DND-41 (cell line): ENCODE measurements around the gene POLK.
"Not testable (repeated sequence)": the region's sequence is repeated elsewhere in the genome, so short reads cannot be mapped to it uniquely, and the experiment has no call there.

Experiments used
- ATAC-seq: fragments of 200-7000 bp; cut with Tn5 transposase; 3 replicates; pipeline ENCODE4 v1.9.1; 2021; ENCODE audit warnings: low read depth; ENCODE audit not compliant: insufficient read depth
- DNase-seq: peaks from one replicate; pipeline ENCODE4 v3.0.0-alpha.2; 2020
- H2AFZ ChIP-seq: 2 replicates; pipeline ENCODE4 v1.6.0; 2012; ENCODE audit warnings: low read depth, low read length
- H3K27ac ChIP-seq: 2 replicates; pipeline ENCODE4 v1.5.1; 2012; ENCODE audit warnings: low read length, inconsistent platforms
- H3K27me3 ChIP-seq: fragments of 200-600 bp; sonication (generic); 2 replicates; pipeline ENCODE4 v1.6.0; 2012; ENCODE audit warnings: low read length, mild to moderate bottlenecking, inconsistent platforms; ENCODE audit not compliant: insufficient read depth, poor library complexity
- H3K36me3 ChIP-seq: 2 replicates; pipeline ENCODE4 v1.5.1; 2012; ENCODE audit warnings: low read length, inconsistent platforms; ENCODE audit not compliant: insufficient read depth
- H3K4me1 ChIP-seq: 2 replicates; pipeline ENCODE4 v1.5.1; 2012; ENCODE audit warnings: mild to moderate bottlenecking, low read length; ENCODE audit not compliant: insufficient read depth
- H3K4me2 ChIP-seq: 2 replicates; pipeline ENCODE4 v1.6.0; 2012; ENCODE audit warnings: mild to moderate bottlenecking, moderate library complexity, low read length, inconsistent platforms; ENCODE audit not compliant: insufficient read depth
- H3K4me3 ChIP-seq, 2 experiments: fragments of 200-600 bp in 1 of 2; shearing (Covaris generic) in 1 of 2; 2 replicates each; pipeline ENCODE4 v1.5.1; 2012 to 2016; ENCODE audit warnings: inconsistent platforms in 2 of 2, low read length in 2 of 2, mild to moderate bottlenecking in 2 of 2, low read depth in 1 of 2, moderate library complexity in 1 of 2
- H3K79me2 ChIP-seq: 2 replicates; pipeline ENCODE4 v1.6.0; 2012; ENCODE audit warnings: low read length, inconsistent platforms; ENCODE audit not compliant: insufficient read depth
- H3K9ac ChIP-seq: 2 replicates; pipeline ENCODE4 v1.6.0; 2012; ENCODE audit warnings: low read depth, mild to moderate bottlenecking, inconsistent platforms, low read length, moderate library complexity
- H3K9me3 ChIP-seq: 2 replicates; pipeline ENCODE4 v1.5.1; 2012; ENCODE audit warnings: low read length, moderate library complexity, mild to moderate bottlenecking, inconsistent platforms; ENCODE audit not compliant: insufficient read depth, severe bottlenecking
- H4K20me1 ChIP-seq: 2 replicates; pipeline ENCODE4 v1.6.0; 2012; ENCODE audit warnings: low read length; ENCODE audit not compliant: insufficient read depth
- EZH2 ChIP-seq: IDR thresholded peaks from 3 replicates; pipeline ENCODE4 v1.6.1; 2012; ENCODE audit warnings: borderline replicate concordance, low read depth, mild to moderate bottlenecking, moderate library complexity, low read length, inconsistent platforms; ENCODE audit not compliant: severe bottlenecking
- TF ChIP-seq, protein P1 (sequence below): IDR thresholded peaks from 2 replicates; pipeline ENCODE4 v1.5.1; 2012; ENCODE audit warnings: borderline replicate concordance, low read length, moderate library complexity, mild to moderate bottlenecking; ENCODE audit not compliant: poor library complexity, severe bottlenecking; ENCODE audit errors: extremely low read depth

The POLK gene

GRCh38 chr5:75532190-75532589 lies 20.5 kb downstream of the POLK start:
- peaks cover 11% of the 10 kb centered on the region; the same call in 1 of the 2 replicates for H3K4me1 ChIP-seq
- H3K79me2 ChIP-seq: peaks cover 94% of the 10 kb centered on the region
- H4K20me1 ChIP-seq: peaks cover 30% of the 10 kb centered on the region
- peaks cover 6% of the 10 kb centered on the region for H3K36me3 ChIP-seq
- H3K4me3 ChIP-seq: no peak overlapping the region
- no peak overlapping the region for H2AFZ ChIP-seq
- TF ChIP-seq EZH2: no peak
- TF ChIP-seq, protein P1, sequence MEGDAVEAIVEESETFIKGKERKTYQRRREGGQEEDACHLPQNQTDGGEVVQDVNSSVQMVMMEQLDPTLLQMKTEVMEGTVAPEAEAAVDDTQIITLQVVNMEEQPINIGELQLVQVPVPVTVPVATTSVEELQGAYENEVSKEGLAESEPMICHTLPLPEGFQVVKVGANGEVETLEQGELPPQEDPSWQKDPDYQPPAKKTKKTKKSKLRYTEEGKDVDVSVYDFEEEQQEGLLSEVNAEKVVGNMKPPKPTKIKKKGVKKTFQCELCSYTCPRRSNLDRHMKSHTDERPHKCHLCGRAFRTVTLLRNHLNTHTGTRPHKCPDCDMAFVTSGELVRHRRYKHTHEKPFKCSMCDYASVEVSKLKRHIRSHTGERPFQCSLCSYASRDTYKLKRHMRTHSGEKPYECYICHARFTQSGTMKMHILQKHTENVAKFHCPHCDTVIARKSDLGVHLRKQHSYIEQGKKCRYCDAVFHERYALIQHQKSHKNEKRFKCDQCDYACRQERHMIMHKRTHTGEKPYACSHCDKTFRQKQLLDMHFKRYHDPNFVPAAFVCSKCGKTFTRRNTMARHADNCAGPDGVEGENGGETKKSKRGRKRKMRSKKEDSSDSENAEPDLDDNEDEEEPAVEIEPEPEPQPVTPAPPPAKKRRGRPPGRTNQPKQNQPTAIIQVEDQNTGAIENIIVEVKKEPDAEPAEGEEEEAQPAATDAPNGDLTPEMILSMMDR: no peak
- no peak overlapping the region for H3K27ac ChIP-seq
- H3K9me3 ChIP-seq: no peaks in the 10 kb centered on the region
- ATAC-seq: no peak
- no peak overlapping the region for H3K9ac ChIP-seq
- DNase-seq: no peak
- H3K27me3 ChIP-seq: no peaks in the 10 kb centered on the region
- no peak overlapping the region for H3K4me2 ChIP-seq

DNA sequence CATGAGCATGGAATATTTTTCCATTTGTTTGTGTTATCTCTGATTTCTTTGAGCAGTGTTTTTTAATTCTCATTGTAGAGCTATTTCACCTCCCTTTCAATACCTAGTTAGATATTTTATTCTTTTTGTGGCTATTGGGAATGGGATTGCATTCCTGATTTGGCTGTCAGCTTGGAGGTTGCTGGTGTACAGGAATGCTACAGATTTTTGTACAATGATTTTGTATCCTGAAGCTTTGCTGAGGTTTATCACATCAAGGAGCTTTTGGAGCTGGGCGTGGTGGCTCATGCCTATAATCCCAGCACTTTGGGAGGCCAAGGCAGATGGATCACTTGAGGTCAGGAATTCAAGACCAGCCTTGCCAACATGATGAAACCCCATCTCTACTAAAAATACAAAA lies 22.0 kb downstream of the POLK start:
- DNase-seq, H3K27ac ChIP-seq, H3K9ac ChIP-seq, H3K36me3 ChIP-seq, H2AFZ ChIP-seq, H3K4me2 ChIP-seq, H3K4me3 ChIP-seq, H3K9me3 ChIP-seq, ATAC-seq, H3K27me3 ChIP-seq: not testable (repeated sequence)
- peaks cover 92% of the 10 kb centered on the region for H3K79me2 ChIP-seq
- peaks cover 11% of the 10 kb centered on the region; the same call in 1 of the 2 replicates for H3K4me1 ChIP-seq
- H4K20me1 ChIP-seq: peaks cover 34% of the 10 kb centered on the region

DNA sequence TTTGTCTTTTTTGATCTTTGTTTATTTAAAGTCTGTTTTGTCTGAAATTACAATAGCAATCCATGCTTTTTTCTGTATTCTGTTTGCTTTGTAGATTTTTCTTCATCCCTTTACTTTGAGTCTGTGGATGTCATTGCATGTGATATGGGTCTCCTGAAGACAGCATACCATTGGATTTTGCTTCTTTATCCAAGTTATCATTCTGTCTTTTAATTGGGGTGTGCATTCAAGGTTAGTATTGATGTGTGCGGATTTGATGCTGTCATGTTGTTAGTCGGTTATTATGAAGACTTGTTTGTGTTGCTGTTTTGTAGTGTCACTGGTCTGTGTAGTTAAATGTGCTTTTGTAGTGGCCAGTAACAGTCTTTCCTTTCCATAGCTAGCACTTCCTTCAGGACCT lies 23.0 kb downstream of the POLK start:
- no peak overlapping the region for H3K27ac ChIP-seq
- ATAC-seq (no peak), DNase-seq (no peak)
- H3K9ac ChIP-seq: no peak overlapping the region
- H4K20me1 ChIP-seq: peaks cover 28% of the 10 kb centered on the region
- TF ChIP-seq, protein P1: no peak
- TF ChIP-seq EZH2: no peak
- peaks cover 11% of the 10 kb centered on the region; the same call in 1 of the 2 replicates for H3K4me1 ChIP-seq
- no peaks in the 10 kb centered on the region for H3K27me3 ChIP-seq
- H2AFZ ChIP-seq: no peak overlapping the region
- H3K4me2 ChIP-seq: no peak overlapping the region
- H3K4me3 ChIP-seq: no peak overlapping the region
- peaks cover 93% of the 10 kb centered on the region for H3K79me2 ChIP-seq
- peaks cover 6% of the 10 kb centered on the region for H3K36me3 ChIP-seq
- no peaks in the 10 kb centered on the region for H3K9me3 ChIP-seq

DNA sequence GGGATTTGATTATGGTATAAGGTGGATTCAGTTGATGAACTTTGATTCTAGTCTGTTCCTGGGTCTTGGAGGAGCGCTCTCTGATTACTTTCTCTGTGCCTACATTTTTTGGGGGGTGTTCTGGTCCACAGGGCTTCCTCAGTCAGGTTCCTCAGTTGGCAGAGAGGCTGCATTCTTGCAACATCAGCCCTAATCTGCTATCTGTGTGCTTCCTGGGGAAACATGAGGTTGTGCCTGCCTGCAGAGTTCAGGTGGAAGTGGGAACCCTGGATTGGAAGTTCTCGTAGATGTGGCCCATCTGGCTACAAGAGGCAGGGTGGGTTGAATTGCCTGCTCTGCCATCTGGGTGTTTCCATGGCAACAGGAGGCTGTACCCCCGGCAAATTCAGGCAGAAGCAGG lies 24.5 kb downstream of the POLK start:
- no peak overlapping the region for H3K27ac ChIP-seq
- no peak for TF ChIP-seq EZH2
- TF ChIP-seq, protein P1: no peak
- H3K36me3 ChIP-seq: peaks cover 6% of the 10 kb centered on the region
- no peaks in the 10 kb centered on the region for H3K27me3 ChIP-seq
- peaks cover 95% of the 10 kb centered on the region for H3K79me2 ChIP-seq
- H3K9ac ChIP-seq: no peak overlapping the region
- DNase-seq: no peak
- peaks cover 11% of the 10 kb centered on the region; the same call in 1 of the 2 replicates for H3K4me1 ChIP-seq
- no peak overlapping the region for H3K4me3 ChIP-seq
- H3K4me2 ChIP-seq: no peak overlapping the region
- no peaks in the 10 kb centered on the region for H3K9me3 ChIP-seq
- 0 out of 3 replicates have a peak, but pooled peaks have one; percentile 12 for ATAC-seq
- H4K20me1 ChIP-seq: peaks cover 28% of the 10 kb centered on the region
- no peak overlapping the region for H2AFZ ChIP-seq
